Measurements from ENCODE around the gene ZBTB7C.

ZBTB7C gene

GRCh38 chr18:48122816-48123215, 286.4 kb downstream of the ZBTB7C start:
- TF ChIP-seq, protein P1, sequence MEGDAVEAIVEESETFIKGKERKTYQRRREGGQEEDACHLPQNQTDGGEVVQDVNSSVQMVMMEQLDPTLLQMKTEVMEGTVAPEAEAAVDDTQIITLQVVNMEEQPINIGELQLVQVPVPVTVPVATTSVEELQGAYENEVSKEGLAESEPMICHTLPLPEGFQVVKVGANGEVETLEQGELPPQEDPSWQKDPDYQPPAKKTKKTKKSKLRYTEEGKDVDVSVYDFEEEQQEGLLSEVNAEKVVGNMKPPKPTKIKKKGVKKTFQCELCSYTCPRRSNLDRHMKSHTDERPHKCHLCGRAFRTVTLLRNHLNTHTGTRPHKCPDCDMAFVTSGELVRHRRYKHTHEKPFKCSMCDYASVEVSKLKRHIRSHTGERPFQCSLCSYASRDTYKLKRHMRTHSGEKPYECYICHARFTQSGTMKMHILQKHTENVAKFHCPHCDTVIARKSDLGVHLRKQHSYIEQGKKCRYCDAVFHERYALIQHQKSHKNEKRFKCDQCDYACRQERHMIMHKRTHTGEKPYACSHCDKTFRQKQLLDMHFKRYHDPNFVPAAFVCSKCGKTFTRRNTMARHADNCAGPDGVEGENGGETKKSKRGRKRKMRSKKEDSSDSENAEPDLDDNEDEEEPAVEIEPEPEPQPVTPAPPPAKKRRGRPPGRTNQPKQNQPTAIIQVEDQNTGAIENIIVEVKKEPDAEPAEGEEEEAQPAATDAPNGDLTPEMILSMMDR (IDR thresholded peaks at IDR 0.05), result no peak

DNA sequence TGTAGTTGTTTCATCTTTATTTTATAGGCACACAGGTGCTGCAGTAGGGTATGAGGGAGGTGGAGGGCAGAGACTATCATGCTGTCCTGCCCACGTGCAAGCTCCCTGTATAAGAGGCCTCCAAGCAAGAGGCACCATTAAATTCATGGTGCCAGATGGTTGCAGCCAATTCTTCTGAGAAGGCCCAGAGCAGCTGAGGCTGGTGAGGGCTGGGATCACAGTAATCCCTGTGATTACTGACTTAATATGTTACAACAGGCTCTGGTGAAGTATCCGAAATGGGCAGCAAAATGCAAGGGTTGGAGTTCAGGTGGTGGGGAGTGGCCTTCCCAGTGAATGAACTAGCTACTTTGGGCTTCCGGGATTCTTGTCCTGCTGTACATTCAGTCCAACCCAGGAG, 286.8 kb downstream of the ZBTB7C start:
- TF ChIP-seq, protein P1 (IDR thresholded peaks at IDR 0.05), result no peak

GRCh38 chr18:48121752-48122151, 287.4 kb downstream of the ZBTB7C start:
- TF ChIP-seq, protein P1 (IDR thresholded peaks at IDR 0.05), result no peak

GRCh38 chr18:48119204-48119603, 290.0 kb downstream of the ZBTB7C start:
- TF ChIP-seq, protein P1 (IDR thresholded peaks at IDR 0.05), result no peak

GRCh38 chr18:48116873-48117630, 292.1 kb downstream of the ZBTB7C start:
- TF ChIP-seq, protein P1 (IDR thresholded peaks at IDR 0.05), result no peak

DNA sequence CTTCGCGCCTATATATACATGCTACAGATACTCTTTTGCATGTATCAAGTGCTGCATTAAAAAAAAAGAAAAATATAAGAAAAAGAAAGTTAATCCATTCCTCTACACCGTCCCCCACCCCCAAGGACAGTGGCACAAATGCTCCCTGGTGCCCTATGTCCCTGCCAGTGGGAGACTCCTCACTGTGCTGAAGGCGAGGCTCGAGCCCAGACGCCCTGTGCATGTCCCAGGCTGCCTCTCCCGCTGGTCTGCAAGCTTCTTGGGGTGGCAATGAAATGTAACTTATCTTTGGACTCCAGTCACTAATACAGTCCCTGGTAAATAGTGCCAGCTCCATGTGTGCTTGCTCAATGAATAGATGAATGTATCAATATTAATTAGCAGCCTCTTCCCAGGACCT, 293.2 kb downstream of the ZBTB7C start:
- TF ChIP-seq, protein P1 (IDR thresholded peaks at IDR 0.05), result no peak

DNA sequence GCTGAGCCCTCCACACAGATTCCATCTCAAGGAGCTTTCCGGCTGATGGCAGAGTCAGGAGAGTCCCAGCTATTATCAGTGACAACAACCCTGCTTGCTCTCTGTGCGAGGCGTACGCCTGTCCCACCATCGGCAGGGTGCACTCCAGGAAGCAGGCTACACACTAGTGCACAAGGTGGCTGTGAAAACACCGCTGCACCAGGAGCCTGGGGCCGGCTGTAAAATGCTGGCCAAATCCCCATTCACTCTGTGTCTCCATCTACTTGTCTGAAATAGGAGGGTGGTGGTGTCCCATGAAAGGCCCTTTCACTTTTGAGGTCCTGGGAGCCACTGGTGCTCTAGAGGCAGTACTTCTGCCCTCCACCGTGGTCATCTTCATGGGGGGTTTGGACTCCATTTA, 295.5 kb downstream of the ZBTB7C start:
- TF ChIP-seq, protein P1 (IDR thresholded peaks at IDR 0.05), result no peak

DNA sequence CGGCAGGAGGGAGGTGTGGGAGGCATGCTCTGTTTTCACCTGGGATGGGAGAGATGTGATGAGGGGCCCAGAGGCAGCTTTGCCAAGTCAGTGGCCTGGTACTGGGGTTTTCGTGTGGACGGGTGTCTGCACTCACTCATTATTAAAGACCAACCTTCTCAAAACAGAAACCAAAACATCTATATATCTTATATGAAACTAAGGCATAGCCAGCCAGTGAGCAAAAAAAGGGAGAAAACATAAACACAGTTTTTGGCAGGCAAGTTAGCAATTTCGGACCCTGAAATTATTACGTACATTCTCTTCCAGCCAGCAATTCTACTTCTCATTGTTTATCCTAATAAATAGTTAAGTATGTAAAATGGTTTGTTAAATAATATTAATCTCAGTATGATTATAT, 297.6 kb downstream of the ZBTB7C start:
- TF ChIP-seq, protein P1 (IDR thresholded peaks at IDR 0.05), result no peak

Measured in LNCAP (cell line).